Stimulated activated CD4-positive, alpha-beta T cell treated with anti-CD3 and anti-CD28 coated beads, Interleukin-15, amount 100 ng/mL, for 1 hour (primary cell): Measurements from ENCODE around the gene SLC23A3.
A peak's percentile ranks its signal among the peaks of the same experiment; 100 is the strongest.
"Not testable (repeated sequence)": the region's sequence is repeated elsewhere in the genome, so short reads cannot be mapped to it uniquely, and the experiment has no call there.

Experiments used
- DNase-seq, 2 donors: peaks; one replicate each; pipeline ENCODE4 v3.0.0-alpha.2; 2020; ENCODE audit warnings: low read depth in 1 of 2, low spot score in 1 of 2

SLC23A3 gene

DNA sequence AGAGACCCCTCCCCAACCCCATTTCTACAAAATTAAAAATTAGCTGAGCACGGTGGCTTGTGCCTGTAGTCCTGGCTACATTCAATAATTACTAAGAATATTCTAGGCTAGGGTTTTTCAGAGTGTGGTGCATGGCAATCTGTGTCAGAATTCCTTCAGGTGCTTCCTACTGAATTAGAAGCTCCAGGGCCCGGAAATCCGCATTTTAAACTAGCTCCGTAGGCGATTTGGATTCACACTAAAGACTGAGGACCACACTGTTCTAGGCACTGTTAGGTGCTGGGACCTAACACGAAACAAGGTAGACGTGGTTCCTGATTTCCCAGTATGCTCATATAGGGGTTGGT is 36.1 kb upstream of the SLC23A3 start:
- DNase-seq: no peak

DNA sequence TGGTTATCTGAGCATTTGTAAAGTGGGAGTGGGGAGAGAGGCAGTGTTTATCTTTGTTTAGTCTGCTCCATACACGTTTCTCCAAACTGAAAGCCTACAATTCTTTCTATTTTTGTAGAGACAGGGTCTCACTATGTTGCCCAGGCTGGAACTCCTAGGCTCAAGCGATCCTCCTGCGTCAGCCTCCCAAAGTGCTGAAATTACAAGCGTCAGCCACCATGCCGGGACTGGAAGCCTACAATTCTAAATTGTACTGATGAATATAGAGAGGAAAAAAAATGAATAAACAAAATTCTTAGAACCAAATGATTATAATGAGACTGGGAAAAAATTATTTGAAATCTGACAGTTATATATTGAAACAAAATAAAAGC is 35.3 kb upstream of the SLC23A3 start:
- no peak for DNase-seq

DNA sequence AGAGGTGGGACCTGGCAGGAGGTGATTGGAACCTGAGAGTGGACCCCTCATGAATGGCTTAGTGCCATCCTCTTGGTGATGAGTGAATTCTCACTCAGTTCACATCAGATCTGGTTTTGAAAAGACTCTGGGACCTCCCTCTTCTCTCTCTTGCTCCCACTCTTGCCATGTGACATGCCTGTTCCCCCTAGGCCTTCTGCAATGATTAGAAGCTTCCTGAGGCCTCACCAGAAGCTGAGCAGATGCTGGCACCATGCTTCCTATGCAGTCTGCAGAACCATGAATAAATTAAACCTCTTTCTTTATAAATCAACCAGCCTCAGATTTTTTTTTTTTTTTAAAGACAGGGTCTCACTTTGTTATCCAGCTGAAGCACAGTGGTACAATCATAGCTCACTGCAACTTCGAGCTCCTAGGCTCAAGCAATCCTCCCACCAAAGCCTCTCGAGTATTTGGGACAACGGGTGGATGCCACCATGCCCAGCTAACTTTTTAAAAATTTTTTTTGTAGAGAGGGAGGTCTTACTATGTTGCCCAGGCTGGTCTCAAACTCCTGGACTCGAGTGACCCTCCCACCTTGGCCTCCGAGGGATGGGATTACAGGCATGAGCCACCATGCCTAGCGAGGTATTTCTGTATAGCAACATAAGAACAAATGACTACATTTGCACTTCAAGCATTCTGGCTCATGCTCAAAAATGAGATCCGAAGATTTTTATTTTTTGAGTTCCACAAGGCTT is 34.8 kb upstream of the SLC23A3 start:
- no peak for DNase-seq

DNA sequence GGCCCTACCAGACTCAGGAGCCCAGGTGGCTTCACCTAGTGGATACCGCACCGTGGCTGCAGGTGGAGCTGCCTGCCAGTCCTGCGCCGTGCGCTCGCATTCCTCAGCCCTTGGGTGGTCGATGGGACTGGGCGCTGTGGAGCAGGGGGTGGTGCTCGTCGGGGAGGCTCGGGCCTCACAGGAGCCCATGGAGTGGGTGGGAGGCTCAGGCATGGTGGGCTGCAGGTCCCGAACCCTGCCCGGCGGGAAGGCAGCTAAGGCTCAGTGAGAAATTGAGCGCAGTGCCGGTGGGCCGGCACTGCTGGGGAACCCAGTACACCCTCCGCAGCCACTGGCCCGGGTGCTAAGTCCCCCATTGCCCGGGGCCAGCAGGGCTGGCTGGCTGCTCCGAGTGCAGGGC is 31.5 kb upstream of the SLC23A3 start:
- not testable (repeated sequence) for DNase-seq

DNA sequence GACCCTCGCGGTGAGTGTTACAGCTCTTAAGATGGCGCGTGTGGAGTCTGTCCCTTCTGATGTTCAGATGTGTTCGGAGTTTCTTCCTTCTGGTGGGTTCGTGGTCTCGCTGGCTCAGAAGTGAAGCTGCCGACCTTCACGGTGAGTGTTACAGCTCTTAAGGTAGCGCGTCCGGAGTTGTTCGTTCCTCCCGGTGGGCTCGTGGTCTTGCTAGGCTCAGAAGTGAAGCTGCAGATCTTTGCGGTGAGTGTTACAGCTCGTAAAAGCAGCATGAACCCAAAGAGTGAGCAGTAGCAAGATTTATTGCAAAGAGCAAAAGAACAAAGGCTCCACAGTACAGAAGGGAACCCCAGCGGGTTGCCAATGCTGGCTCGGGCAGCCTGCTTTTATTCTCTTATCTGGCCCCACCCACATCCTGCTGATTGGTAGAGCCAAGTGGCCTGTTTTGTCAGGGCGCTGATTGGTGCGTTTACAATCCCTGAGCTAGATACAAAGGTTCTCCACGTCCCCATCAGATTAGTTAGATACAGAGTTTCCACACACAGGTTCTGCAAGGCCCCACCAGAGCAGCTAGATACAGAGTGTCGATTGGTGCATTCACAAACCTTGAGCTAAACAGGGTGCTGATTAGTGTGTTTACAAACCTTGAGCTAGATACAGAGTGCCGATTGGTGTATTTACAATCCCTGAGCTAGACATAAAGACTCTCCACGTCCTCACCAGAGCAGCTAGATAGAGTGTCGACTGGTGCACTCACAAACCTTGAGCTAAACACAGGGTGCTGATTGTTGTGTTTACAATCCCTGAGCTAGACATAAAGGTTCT is 30.9 kb upstream of the SLC23A3 start:
- DNase-seq: not testable (repeated sequence)

- no peak for DNase-seq
Observed at GRCh38 chr2:219199470-219200211, 29.8 kb upstream of the SLC23A3 start.

DNA sequence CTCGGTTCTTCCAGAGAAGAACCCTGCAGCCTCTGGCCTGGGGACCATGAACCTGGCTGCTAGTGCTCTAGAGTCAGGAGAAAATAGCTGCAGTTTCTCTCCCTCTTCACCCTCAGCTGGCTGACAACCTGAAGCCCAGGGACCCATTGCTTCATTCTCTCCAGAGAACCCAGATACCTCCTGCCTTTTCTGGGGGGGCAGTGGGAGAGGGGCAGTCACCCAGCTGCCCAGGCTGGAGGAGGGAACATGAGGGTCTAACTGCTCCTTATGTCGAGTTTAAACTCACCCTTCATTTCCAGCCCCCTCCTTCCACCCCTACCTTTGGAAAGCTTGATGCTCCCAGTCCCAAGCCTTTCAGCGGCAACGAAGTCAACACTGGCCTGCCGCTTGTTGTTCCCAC is 29.1 kb upstream of the SLC23A3 start:
- DNase-seq: no peak

- no peak for DNase-seq
Observed at GRCh38 chr2:219197388-219197787, 27.6 kb upstream of the SLC23A3 start.

DNA sequence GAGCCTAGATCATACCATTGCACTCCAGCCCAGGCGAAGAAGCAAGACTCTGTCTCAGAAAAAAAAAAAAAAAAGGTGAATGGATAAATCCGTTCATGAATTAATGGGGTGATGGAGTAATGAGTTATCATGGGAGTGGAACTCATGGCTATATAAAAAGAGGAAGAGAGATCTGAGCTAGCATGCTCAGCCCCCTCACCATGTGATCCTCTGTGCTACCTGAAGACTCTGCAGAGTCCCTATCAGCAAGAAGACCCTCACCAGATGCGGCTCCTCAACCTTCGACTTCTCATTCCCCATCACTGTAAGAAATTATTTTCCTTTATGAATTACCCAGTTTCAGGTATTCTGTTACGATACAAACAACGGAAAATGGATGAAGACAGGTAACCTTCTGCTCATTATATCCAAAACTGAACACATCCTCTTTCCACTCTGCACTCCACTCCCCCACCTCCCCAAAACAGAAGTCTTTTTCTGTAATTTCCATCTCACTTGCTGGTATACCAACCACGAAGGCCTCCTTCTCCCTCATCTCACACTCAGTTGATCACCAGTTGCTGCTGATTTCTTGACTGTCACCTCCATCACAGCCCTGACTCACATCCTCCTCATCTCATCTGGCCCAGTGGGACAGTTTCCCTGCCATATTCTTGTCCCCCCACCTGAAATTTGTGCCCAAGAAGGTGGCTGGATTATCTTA is 17.1 kb upstream of the SLC23A3 start:
- no peak for DNase-seq

- DNase-seq: no peak
Observed at GRCh38 chr2:219184121-219184520, 14.3 kb upstream of the SLC23A3 start.

DNA sequence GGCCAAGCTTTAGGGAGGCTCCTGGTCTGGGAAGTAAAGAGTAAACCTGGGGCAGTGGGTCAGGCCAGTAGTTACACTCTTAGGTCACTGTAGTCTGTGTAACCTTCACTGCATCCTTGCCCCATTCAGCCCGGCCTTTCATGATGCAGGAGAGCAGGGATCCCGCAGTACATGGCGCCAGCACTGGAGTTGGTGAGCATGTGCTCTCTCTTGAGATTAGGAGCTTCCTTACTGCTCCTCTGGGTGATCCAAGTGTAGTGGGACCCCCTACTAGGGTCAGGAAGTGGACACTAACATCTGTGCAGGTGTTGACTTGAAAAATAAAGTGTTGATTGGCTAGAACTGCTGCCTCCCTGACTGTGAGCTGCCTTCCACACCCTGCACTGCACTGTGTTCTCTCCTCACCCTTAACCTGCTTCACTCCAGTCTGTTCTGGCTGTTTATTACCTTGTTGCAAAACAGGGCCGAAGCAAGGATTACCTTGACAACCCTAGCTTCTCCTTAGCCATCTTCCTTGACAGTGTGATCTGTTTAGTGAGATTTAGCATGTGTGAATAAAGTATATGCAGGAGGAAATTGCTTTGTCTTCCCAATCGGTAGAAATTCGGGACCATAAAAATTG is 13.4 kb upstream of the SLC23A3 start:
- no peak for DNase-seq

DNA sequence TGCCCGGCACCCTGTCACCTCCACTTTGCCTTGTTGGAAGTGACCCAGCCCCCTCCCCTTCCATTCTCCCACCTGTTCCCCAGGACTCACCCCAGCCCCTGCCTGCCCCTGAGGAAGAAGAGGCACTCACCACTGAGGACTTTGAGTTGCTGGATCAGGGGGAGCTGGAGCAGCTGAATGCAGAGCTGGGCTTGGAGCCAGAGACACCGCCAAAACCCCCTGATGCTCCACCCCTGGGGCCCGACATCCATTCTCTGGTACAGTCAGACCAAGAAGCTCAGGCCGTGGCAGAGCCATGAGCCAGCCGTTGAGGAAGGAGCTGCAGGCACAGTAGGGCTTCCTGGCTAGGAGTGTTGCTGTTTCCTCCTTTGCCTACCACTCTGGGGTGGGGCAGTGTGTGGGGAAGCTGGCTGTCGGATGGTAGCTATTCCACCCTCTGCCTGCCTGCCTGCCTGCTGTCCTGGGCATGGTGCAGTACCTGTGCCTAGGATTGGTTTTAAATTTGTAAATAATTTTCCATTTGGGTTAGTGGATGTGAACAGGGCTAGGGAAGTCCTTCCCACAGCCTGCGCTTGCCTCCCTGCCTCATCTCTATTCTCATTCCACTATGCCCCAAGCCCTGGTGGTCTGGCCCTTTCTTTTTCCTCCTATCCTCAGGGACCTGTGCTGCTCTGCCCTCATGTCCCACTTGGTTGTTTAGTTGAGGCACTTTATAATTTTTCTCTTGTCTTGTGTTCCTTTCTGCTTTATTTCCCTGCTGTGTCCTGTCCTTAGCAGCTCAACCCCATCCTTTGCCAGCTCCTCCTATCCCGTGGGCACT is 12.7 kb upstream of the SLC23A3 start:
- no peak for DNase-seq

DNA sequence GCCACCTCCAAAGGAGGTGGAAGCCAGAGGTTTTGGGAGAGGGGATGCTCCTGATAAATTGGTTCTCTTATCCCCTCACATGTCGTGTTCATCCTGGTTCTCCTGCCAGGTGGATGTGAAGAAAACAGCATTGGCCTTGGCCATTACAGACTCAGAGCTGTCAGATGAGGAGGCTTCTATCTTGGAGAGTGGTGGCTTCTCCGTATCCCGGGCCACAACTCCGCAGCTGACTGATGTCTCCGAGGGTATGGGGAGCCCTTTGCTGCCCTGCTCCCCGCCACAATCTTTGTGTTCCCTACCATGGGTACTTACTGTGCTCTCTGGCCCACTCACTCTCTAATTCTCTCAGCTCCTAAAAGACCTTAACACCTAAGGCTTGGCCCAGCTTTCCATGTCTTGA is 11.7 kb upstream of the SLC23A3 start:
- DNase-seq: no peak

DNA sequence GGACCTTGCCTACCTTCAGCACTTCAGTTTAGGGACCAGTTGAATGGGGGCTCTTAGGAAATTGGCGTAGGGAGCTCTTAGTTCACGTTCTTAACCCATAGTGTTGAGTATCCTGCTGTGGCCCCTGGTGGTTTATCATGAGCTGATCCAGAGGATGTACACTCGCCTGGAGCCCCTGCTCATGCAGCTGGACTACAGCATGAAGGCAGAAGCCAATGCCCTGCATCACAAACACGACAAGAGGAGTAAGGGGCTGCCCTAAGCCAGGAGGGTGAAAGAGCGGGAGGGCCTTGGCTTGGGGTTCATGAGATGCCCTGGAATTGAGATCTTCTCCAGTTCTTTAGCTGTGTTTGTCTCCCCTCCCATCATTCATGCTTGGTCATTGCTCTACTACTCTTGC is 11.1 kb upstream of the SLC23A3 start:
- DNase-seq: no peak

DNA sequence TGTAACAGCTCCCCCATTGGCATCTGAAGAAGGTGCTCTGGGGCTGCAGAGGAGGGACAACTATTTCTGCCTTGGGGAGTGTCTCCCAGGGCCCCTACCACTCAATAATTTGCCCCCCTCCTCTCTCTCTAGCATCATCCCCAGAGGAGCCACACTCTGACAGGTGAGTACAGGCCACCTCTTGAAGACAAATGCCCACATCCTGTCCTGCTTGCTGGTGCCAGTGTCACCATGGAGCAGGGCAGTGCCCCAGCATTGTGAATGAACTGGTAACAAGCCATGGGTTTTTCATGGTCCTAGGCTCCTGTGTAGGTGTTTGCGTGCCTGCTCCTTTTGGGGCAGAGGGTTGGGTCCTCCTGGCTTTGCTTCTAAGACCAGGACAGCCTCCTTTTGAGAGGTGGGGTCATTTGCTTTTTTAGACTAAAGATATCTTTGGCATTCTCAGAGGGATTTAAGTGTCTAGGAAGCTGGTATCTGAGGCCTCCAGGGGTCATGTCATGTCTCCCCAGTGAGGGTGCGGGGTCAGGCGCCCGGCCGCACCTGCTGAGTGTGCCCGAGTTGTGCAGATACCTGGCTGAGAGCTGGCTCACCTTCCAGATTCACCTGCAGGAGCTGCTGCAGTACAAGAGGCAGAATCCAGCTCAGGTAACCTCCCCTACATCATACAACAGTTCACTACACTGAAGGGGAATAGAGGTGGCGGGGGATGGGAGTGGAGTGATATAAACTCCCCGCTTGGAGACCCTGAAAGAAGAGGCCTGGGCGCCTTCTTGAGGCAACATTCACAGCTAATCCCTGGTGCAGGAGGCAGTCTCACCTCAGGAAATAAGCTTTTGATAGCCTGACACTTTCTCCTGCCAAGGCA is 10.0 kb upstream of the SLC23A3 start:
- DNase-seq: no peak

GRCh38 chr2:219178377-219179175 is 8.7 kb upstream of the SLC23A3 start:
- peak in 1 of 2 donors; percentile 27 for DNase-seq

DNA sequence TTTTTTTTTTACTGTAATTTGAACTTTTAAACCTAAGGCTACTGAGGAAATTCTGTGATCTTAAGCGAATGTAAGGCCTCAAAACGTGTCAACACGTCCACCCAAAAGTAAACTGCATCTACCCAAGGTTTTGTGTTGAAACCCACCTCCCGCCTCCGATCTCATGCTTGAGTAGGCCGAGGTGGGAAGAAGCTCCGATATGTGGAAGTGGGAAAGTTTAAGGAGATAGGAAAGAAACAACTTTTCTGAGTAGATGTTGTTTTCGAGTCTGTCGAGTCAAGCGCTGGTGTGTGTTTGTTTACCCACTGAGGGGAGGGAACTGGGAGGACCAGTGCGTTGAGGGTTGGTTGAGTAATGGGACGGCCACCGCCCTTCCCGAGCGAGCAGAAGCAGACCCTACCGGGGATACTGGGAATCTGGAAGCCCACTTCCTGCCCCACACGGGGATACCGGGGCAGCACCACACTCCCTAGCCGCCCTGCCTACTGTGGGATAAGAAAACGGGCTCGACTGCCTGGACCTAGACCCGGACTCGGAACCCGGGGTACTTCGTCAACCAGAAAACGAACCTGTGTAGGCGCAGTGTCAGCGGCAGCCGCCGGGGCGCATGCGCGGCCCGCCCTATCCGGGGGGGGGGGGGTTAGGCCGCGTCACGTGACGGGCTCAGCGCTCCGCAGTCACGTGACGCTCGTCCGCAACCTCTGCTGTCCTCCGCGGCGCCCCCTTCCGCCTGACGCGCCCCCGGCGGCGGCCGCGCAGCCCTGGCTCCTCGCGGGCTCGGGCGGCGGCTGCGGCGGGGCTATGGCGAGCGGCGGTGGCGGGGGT is 7.9 kb upstream of the SLC23A3 start, which contains the start of gene RETREG2:
RETREG2 (plus strand) TSS at position 724 of the 825 bp plus-strand sequence; CDS start at position 802, 78 bp downstream.
- peak; percentile 60 to 71 for DNase-seq
